ENCODE data around the gene DNAJB6.

Gene DNAJB6

DNA sequence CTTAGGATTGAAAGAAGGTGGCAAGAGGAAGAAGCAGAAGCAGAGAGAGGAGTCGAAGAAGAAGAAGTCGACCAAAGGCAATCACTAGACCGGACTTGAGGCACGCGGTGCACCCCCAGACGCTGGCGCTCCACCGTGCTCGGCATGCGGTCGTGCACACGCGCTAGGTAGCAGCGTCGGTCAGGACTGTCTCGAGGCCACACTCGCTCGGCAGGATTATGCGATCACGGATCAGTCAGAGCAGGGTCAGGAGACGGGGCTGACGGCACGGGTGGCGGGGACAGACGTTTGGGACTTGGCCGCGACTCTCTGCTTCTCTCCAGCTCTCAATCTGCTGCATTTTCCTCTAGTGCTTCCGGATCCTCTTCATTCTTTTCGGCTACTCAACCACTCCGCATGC, 79.2 kb downstream of the DNAJB6 start:
- DNase-seq: no peak
- TF ChIP-seq, protein P1, sequence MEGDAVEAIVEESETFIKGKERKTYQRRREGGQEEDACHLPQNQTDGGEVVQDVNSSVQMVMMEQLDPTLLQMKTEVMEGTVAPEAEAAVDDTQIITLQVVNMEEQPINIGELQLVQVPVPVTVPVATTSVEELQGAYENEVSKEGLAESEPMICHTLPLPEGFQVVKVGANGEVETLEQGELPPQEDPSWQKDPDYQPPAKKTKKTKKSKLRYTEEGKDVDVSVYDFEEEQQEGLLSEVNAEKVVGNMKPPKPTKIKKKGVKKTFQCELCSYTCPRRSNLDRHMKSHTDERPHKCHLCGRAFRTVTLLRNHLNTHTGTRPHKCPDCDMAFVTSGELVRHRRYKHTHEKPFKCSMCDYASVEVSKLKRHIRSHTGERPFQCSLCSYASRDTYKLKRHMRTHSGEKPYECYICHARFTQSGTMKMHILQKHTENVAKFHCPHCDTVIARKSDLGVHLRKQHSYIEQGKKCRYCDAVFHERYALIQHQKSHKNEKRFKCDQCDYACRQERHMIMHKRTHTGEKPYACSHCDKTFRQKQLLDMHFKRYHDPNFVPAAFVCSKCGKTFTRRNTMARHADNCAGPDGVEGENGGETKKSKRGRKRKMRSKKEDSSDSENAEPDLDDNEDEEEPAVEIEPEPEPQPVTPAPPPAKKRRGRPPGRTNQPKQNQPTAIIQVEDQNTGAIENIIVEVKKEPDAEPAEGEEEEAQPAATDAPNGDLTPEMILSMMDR (IDR thresholded peaks at IDR 0.05; ENCODE audit: low read depth, low read length): no peak
- no peaks in the 10 kb centered on the region for H3K4me1 ChIP-seq
- 0 out of 2 replicates have a peak, but pooled peaks cover 2% of the 10 kb centered on the region for H3K36me3 ChIP-seq
- no peak overlapping the region for H3K4me3 ChIP-seq (ENCODE audit: low read depth, low read length)
- H3K9me3 ChIP-seq: no peaks in the 10 kb centered on the region
- H3K27me3 ChIP-seq: no peaks in the 10 kb centered on the region

DNA sequence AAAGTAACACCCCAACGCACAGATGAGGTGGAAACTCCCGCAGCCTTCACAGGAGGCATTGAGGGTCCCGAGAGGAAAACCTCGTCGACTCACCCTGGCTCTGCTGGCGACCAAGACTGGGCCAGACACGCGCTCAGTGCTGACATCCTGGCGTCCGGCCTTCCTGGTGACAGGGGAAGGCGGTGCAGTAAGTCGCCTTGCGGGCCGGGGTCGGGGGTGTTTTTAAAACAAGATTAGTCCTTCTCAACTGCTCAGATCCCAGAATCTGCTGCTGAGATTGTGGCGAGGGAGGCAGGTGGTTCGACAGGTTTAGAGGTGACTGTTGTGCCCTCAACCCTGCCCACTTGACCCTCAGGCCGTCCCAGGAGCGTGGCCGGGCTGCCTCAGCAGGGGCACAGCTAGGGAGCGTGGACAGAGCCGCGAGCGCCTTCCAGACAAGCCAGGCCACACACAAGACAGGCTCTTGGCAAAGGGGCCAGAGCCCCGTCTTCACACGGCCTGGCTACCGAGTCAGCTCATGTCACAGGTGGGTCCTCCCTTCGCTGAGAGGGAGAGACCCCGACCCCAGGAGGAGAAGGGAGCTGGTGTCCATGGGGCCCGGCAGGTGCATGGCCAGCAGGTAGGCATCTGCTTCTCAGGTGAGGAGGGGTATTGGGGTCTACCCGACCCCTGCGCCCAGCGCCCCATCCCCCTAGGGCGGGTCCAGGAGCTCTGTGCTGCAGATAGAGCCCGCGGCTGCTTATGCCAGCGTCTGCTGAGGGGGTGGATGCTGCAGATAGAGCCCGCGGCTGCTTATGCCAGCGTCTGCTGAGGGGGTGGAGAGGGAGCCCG, 81.6 kb downstream of the DNAJB6 start:
- TF ChIP-seq, protein P1 (IDR thresholded peaks at IDR 0.05; ENCODE audit: low read depth, low read length): no peak
- no peaks in the 10 kb centered on the region for H3K9me3 ChIP-seq
- no peak for DNase-seq
- no peak overlapping the region for H3K4me3 ChIP-seq (ENCODE audit: low read depth, low read length)
- no peaks in the 10 kb centered on the region for H3K27me3 ChIP-seq
- H3K4me1 ChIP-seq: no peaks in the 10 kb centered on the region
- H3K36me3 ChIP-seq: 0 out of 2 replicates have a peak, but pooled peaks cover 2% of the 10 kb centered on the region

DNA sequence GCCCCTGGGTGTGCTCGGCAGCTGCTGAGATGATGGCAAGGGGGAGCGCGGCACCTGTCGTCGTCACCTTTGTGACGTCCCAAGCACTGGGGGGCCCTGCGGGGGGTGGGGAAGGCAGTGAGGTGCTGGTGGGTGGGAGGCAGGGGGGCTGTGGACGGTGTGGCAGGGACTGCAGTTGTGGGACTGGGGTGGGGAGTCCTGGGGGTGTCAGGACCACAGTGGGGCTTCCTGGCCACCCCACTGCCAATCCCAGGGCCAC, 82.2 kb downstream of the DNAJB6 start:
- no peak for DNase-seq
- no peaks in the 10 kb centered on the region for H3K4me1 ChIP-seq
- H3K27me3 ChIP-seq: no peaks in the 10 kb centered on the region
- no peaks in the 10 kb centered on the region for H3K9me3 ChIP-seq
- TF ChIP-seq, protein P1 (IDR thresholded peaks at IDR 0.05; ENCODE audit: low read depth, low read length): no peak
- no peak overlapping the region for H3K4me3 ChIP-seq (ENCODE audit: low read depth, low read length)
- 0 out of 2 replicates have a peak, but pooled peaks cover 2% of the 10 kb centered on the region for H3K36me3 ChIP-seq

DNA sequence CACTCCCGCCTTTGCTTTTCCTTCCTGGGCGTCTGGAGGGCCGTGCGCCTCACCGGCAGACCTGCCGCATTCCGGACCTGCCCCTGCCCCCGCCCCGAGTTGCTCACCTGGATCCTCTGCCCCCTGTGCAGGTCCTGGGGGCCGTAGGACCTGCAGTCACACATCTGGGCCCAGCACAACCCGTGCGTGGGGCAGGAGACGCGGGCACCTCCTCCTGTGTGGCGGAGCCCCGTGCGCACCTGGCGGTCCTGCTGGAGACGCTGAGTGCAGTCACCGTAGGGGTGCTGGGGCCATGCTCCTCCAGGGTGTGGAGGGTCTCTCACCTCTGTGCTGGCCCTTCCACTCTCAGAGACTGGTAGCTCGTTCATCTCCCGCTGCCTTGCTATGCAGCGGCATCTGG, 85.5 kb downstream of the DNAJB6 start:
- H3K27me3 ChIP-seq: no peaks in the 10 kb centered on the region
- DNase-seq: no peak
- TF ChIP-seq, protein P1 (IDR thresholded peaks at IDR 0.05; ENCODE audit: low read depth, low read length): no peak
- H3K36me3 ChIP-seq: 0 out of 2 replicates have a peak, but pooled peaks cover 2% of the 10 kb centered on the region
- H3K4me3 ChIP-seq (ENCODE audit: low read depth, low read length): no peak overlapping the region
- no peaks in the 10 kb centered on the region for H3K9me3 ChIP-seq
- no peaks in the 10 kb centered on the region for H3K4me1 ChIP-seq

DNA sequence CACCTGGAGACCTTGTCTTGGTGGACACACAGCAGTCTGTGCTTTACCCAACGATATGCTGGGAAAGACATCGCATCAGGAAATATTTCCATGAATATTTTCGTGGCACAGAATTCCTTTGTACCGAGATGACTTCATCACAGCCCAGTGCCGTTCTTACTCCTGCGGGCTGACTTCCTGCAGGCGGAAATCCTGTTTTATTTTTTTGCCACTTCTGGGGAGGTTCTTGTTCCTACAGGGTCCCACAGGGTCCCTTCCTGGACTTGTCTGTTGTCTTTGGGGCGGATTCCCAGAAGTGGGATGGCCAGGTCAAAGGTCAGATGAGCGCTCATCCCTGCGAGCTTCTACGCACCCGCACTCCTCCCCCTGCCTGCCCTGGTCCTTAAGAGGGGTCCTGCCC, 86.5 kb downstream of the DNAJB6 start:
- TF ChIP-seq, protein P1 (IDR thresholded peaks at IDR 0.05; ENCODE audit: low read depth, low read length): no peak
- no peak overlapping the region for H3K4me3 ChIP-seq (ENCODE audit: low read depth, low read length)
- H3K9me3 ChIP-seq: no peaks in the 10 kb centered on the region
- H3K27me3 ChIP-seq: no peaks in the 10 kb centered on the region
- H3K36me3 ChIP-seq: no peaks in the 10 kb centered on the region
- no peaks in the 10 kb centered on the region for H3K4me1 ChIP-seq
- DNase-seq: no peak

DNA sequence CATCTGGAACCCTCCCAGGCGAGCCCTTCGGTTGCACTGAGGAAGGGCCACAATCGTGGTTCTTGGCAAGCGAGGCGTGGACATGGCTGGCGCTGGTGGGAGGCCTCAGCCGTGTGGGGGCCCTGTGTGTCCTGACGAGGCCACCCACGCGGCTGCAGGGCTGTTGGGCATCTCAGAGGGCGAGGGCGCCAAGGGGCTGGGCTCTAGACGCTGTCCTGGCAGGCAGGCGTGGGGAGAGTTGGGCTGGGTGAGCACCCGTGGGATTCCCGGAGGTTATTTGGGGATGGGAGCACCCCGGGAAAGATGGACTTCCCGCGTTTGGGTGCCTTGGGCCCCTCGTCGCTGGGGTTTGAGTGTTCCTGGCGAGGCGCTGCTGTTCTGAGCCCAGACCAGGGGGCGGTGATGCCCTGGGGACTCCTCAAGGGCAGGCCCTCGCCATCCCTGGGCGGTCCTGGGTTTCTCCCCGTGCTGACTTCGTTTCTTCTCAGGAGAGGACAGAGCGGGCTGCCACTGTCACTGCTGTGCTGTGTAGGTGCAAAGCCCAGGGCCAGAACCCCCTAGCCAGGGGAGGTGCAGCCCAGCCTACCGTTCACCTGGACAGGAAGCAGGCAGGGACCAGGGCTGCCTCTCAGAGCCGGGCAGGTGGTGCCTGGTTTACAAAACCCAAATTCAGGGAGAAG, 87.2 kb downstream of the DNAJB6 start:
- TF ChIP-seq, protein P1 (IDR thresholded peaks at IDR 0.05; ENCODE audit: low read depth, low read length): no peak
- Histone ChIP-seq H3K4me1 (no peaks in the 10 kb centered on the region), H3K27me3 (no peaks in the 10 kb centered on the region), H3K9me3 (no peaks in the 10 kb centered on the region), H3K4me3 (ENCODE audit: low read depth, low read length) (no peak overlapping the region), H3K36me3 (no peaks in the 10 kb centered on the region)
- DNase-seq: no peak
